MCF 10A (cell line): Measurements from ENCODE around the gene ZNRD2. TPM values are rescaled to one million over a fixed set of nuclear protein-coding genes. Genes with fewer than 3 reads are reported as not detected.
A peak's percentile ranks its signal among the peaks of the same experiment; 100 is the strongest.

Source experiments
- BruUV-seq: library from RNA; stranded (reverse); fragments of 400-500 nt; replicated peaks from 2 replicates; lab custom pipeline; 2021; lab: Mats Ljungman, UMichigan
- CTCF ChIA-PET: fragments of 300-600 bp; sonication (Branson Sonifier 250); formaldehyde crosslinking; extraction: SDS; loops from one replicate; lab custom pipeline; 2021; ENCODE audit warnings: antibody characterized with exemption, inconsistent platforms; lab: Yijun Ruan, JAX
- POLR2A ChIA-PET: fragments of 300-600, 350-650 bp; sonication (Branson Sonifier 250); formaldehyde crosslinking; extraction: SDS; loops from one replicate; lab custom pipeline; 2020; ENCODE audit warnings: antibody characterized with exemption, inconsistent platforms; lab: Yijun Ruan, JAX
- DNase-seq: peaks from one replicate; pipeline ENCODE4 v3.0.0-alpha.2; 2018; ENCODE audit not compliant: unreplicated experiment
- H3K27ac Mint-ChIP-seq: one replicate; pipeline ENCODE4 v1.8.0; 2022; ENCODE audit warnings: mild to moderate bottlenecking, low read depth, mixed read lengths; ENCODE audit not compliant: unreplicated experiment
- H3K27me3 Mint-ChIP-seq: one replicate; pipeline ENCODE4 v1.8.0; 2022; ENCODE audit warnings: mixed read lengths; ENCODE audit not compliant: insufficient read depth, unreplicated experiment
- H3K36me3 Mint-ChIP-seq: one replicate; pipeline ENCODE4 v1.8.0; 2022; ENCODE audit warnings: mild to moderate bottlenecking, moderate library complexity, mixed read lengths; ENCODE audit not compliant: insufficient read depth, unreplicated experiment
- H3K4me1 Mint-ChIP-seq: one replicate; pipeline ENCODE4 v1.8.0; 2022; ENCODE audit warnings: mixed read lengths; ENCODE audit not compliant: insufficient read depth, unreplicated experiment
- H3K4me3 Mint-ChIP-seq: one replicate; pipeline ENCODE4 v1.8.0; 2022; ENCODE audit warnings: mild to moderate bottlenecking, moderate library complexity, mixed read lengths; ENCODE audit not compliant: unreplicated experiment
- H3K9me3 Mint-ChIP-seq: one replicate; pipeline ENCODE4 v1.8.0; 2022; ENCODE audit warnings: mixed read lengths; ENCODE audit not compliant: unreplicated experiment
- intact Hi-C: fragments of 100-400 bp; cut with micrococcal nuclease; formaldehyde crosslinking; loops from 2 replicates; pipeline ENCODE4 v1.14.1; 2022
- total RNA-seq: library from RNA; stranded (reverse); gene quantifications from 2 replicates; pipeline ENCODE4 v1.2.3, GENCODE V29; 2022
- TF ChIP-seq, protein P1 (sequence below): fragments of 200-600 bp; IDR thresholded peaks from one replicate; pipeline ENCODE4 v1.8.0; 2022; ENCODE audit warnings: antibody characterized with exemption, mild to moderate bottlenecking; ENCODE audit not compliant: unreplicated experiment

ZNRD2 gene
- total RNA-seq, 1 experiment from 2014 or later: 65.4 TPM

DNA sequence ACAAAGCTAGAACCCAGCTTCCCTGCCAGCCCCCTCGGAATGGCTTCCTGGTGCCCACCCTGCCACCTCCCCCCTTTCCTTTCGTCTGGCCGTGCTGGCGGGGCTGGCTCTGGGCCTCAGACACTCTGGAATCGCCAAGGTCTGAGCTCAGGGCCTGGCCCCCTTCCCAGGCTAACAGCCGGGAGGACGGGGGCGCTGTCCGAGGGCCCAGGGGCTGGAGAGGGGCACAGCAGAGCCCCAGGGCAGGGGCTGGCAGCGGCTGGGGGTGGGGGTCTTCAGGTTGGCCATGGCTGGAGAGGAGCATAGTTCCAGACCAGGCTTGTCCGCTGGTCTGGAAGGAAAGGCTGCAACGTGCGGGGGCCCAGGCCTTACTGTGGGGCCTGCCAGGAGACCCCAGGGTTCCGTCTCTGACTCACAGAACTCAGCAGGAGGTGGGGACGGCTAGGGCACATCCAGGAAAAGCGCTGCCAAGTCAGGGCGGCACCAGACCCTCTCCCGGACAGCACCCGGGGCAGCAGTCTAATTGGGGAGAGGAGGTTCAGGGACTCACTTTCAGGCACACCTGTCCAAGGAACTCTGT is 11.3 kb upstream of the ZNRD2 start:
- ChIA-PET POLR2A (interaction anchor here (0.6 to 3.2 kb wide), 11 partner anchors 11 to 620 kb away, joined by 3 to 24 read pairs (median 5); partner anchors contain the start of genes EHBP1L1, FAM89B, MALAT1 and PCNX3), CTCF (interaction anchor here (0.6 to 5.5 kb wide), 3 partner anchors 7 to 13 kb away, joined by 3 to 35 read pairs (median 10); partner anchors contain the start of gene FAM89B)
- peaks cover 47% of the 10 kb centered on the region for H3K4me1 Mint-ChIP-seq
- peak overlapping the region; percentile 66 for H3K4me3 Mint-ChIP-seq
- intact Hi-C loops: no loop called here
- H3K27me3 Mint-ChIP-seq: no peaks in the 10 kb centered on the region
- no peak overlapping the region for H3K27ac Mint-ChIP-seq
- peak; percentile 51 for DNase-seq
- no TSS peak for BruUV-seq
- H3K9me3 Mint-ChIP-seq: no peaks in the 10 kb centered on the region
- no peaks in the 10 kb centered on the region for H3K36me3 Mint-ChIP-seq
- TF ChIP-seq, protein P1, sequence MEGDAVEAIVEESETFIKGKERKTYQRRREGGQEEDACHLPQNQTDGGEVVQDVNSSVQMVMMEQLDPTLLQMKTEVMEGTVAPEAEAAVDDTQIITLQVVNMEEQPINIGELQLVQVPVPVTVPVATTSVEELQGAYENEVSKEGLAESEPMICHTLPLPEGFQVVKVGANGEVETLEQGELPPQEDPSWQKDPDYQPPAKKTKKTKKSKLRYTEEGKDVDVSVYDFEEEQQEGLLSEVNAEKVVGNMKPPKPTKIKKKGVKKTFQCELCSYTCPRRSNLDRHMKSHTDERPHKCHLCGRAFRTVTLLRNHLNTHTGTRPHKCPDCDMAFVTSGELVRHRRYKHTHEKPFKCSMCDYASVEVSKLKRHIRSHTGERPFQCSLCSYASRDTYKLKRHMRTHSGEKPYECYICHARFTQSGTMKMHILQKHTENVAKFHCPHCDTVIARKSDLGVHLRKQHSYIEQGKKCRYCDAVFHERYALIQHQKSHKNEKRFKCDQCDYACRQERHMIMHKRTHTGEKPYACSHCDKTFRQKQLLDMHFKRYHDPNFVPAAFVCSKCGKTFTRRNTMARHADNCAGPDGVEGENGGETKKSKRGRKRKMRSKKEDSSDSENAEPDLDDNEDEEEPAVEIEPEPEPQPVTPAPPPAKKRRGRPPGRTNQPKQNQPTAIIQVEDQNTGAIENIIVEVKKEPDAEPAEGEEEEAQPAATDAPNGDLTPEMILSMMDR: no peak

DNA sequence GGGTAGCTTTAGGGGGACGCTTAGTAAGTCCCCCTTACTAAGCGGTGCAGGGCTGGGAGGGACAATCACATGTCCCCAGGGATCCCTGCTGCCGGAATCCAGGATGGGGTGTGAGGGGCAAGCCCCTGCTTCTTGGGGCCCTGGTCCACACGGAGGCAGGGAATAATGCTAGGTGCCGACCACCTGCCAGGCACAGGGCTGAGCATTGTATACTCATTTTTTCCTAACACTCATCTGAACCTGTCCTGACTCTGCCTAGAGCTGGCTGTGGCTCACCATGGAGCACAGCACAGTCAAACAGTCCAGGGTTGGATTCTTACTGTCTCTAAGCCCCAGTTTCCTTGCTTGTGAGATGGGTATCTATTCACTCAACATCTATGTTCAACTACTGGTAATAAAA is 10.7 kb upstream of the ZNRD2 start:
- Mint-ChIP-seq H3K4me1 (peaks cover 47% of the 10 kb centered on the region), H3K27ac (no peak overlapping the region), H3K9me3 (no peaks in the 10 kb centered on the region), H3K27me3 (no peaks in the 10 kb centered on the region), H3K36me3 (no peaks in the 10 kb centered on the region), H3K4me3 (no peak overlapping the region)
- no peak for DNase-seq
- intact Hi-C loops: no loop called here
- POLR2A ChIA-PET: interaction anchor here (0.5 to 3.2 kb wide), 11 partner anchors 10 to 258 kb away, joined by 3 to 24 read pairs (median 5); partner anchors contain the start of genes EHBP1L1, FAM89B, MALAT1 and PCNX3
- TF ChIP-seq, protein P1: no peak
- CTCF ChIA-PET: interaction anchor here (2.5 to 5.5 kb wide), 3 partner anchors 8 to 19 kb away, joined by 10 to 35 read pairs (median 17); partner anchors contain the start of gene FAM89B
- no TSS peak for BruUV-seq

DNA sequence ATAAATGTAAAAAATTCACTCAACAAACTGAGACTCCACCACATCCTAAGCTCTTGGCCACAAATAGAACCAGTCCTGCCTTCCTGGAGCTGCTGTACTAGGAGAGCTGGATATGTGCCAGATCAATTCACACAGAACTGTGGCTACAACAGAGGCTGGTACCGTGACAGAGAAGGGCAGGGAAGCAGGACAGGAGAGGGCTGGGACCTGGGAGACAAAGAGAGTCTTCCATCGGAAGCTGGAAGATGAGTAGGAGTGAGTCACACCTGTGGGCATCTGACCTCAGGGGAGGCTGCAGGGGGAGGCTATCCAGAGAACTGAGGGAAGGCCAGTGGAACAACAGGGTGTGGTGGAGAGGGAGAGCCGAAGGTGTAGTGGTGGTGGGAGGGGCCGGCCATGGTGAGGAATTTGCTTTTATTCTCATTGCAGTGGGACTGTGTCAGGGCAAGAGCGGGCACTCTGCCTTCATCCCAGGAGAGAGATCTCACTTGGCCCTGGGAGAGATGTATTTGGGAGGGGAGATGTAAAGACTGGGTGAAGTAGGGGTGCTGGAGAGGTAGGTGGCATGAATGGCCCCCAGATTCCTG is 10.2 kb upstream of the ZNRD2 start:
- intact Hi-C loops: no loop called here
- no peaks in the 10 kb centered on the region for H3K9me3 Mint-ChIP-seq
- TF ChIP-seq, protein P1: no peak
- BruUV-seq: no TSS peak
- peaks cover 45% of the 10 kb centered on the region for H3K4me1 Mint-ChIP-seq
- ChIA-PET POLR2A (interaction anchor here (0.5 to 3.2 kb wide), 12 partner anchors 10 to 829 kb away, joined by 3 to 24 read pairs (median 4); partner anchors contain the start of genes EHBP1L1, FAM89B, MALAT1 and PCNX3), CTCF (interaction anchor here (2.5 to 5.5 kb wide), 3 partner anchors 8 to 19 kb away, joined by 10 to 35 read pairs (median 17); partner anchors contain the start of gene FAM89B)
- no peak overlapping the region for H3K4me3 Mint-ChIP-seq
- H3K36me3 Mint-ChIP-seq: no peaks in the 10 kb centered on the region
- no peaks in the 10 kb centered on the region for H3K27me3 Mint-ChIP-seq
- peak; percentile 85 for DNase-seq
- peak overlapping the region; percentile 59 for H3K27ac Mint-ChIP-seq
